Stimulated activated CD4-positive, alpha-beta T cell treated with anti-CD3 and anti-CD28 coated beads, Interleukin-15, amount 100 ng/mL, for 1 hour (primary cell): ENCODE results near the gene C9orf85.

ENCODE experiments used
- DNase-seq, 2 donors: peaks; one replicate each; pipeline ENCODE4 v3.0.0-alpha.2; 2020; ENCODE audit warnings: low read depth in 1 of 2, low spot score in 1 of 2

C9orf85 gene

DNA sequence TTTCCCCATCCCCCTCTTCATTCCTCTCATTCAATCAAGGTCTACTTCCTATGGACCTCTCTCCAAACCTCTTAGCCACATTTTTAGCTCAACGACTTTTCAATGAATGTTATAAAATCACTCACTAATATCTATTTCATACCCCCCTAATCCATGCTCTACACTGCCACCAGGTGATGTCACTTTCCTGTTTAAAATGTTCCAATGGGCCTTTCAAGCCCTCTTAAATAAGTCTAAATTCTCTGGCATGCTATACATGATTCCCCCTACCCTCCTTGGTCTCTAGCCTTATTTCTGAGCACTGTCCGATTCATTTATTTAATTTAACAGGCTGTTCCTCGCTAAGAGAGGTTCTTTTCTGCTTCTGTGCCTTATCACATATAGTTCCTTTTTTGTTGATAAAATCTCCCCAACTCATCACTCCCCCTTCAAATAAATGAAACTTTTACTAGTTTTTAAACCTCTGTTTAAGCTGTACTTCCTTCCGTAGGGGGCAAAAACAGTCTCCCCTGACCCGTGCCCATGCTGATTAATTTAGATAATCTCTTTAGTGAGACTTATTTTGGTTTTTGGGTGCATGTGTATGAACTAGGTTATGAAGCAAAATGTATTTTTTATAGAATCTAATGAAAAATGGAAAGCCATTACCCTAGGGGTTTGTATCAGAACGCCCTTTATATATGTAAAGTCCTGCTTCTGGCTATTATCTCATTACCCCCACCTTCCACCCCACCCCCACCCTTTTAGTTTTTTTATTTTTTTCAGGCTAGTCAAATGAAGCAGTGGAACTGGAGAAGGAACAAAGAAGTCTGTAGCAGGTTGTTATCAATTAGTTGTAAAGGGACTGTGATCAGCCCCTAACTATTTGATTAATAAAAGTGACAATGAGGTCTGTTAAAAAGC is 9.5 kb upstream of the C9orf85 start:
- no peak for DNase-seq

DNA sequence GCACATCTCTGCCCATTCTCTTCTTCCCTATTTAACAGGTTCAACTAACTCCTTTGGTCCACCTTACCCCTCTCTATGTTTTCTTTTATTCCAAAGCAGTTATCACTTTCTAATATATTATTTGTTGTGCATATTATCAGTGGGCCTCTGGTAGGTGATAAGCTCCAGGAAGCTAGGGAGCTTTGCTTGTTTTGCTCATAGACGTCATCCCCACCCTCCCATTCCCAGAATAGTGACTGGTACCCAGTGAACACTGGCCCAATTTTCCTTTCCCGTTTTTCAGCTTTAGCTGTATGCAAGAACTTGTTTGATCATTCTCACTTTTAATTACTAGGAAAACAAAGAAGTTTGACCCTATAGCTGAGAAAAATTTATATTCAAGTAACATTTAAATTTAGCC is 7.4 kb upstream of the C9orf85 start:
- DNase-seq = no peak

DNA sequence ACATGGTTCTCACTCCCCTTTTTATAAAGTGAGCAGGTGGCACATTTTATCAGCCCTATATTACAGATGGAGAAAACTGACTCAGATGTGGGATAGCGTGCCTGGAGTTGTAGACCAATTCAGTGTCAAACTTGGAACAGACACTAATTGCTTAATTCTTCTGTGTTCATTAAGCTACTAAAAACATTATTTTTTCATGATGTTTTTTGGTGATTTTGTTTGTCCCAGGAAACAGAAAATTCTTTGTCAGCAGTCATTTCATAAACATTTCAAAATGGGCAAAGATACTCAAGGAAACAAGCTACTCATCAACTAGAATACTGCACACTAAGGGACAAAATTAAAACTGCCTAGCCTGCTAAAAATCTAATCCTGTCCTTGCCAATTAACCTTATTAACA is 2.6 kb upstream of the C9orf85 start:
- DNase-seq = no peak

DNA sequence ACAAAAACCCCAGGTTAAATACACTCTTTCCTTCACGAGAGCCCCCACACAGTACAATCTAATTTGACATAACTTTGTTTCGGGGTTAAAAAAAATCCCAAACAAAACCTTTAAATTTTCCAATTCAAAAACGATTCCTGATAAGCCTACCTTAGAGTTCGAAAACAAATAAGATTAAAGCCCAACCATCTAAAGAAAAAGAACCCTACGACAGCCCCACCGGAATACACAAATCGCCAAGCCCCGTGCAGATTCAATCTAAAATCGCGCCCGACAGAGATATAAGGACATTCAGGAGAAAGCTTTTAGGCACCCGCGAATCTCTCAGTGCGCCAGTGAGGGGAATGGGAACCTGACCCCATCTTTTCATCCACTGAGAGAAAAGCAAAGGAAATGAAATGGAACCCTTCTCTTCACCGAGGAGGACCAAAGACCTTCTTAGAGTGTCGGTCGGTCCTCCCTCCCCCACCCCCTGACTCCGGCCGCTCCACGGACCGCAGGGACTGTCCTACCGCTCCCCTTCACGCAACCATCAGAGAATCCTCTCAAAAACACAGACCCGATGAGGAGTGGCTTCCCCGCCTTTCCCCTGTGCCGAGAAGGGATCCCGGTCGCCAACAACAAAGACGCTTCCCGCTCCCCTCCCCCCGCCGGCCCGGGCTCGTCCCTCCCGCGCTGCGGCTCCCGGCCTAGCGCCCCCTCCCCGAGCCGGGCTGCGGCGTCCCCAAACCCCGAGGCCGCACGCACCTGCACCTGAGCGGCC is 1.4 kb upstream of the C9orf85 start:
- peak in 1 of 2 donors; percentile 20 for DNase-seq

DNA sequence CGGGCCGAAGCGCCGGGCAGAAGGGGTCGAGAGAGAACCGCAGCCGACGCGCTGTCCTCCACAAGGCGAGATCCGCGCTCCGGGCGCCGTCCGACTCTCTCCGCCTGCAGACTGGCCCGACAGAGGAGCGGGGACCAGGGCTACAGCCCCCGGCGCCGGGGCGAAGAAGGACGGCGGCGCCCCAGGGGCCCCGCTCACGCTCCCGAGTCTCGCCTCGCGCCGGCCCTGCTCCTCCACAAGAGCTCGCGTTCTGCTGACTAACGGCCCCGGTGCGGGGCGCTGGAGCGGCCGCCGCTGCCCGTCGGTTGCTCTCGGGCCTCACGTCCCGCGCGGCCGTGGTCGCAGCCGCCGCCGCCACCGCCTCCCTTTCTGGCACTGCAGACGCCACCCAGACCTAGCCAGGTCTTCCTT is 784 bp upstream of the C9orf85 start:
- DNase-seq = no peak

DNA sequence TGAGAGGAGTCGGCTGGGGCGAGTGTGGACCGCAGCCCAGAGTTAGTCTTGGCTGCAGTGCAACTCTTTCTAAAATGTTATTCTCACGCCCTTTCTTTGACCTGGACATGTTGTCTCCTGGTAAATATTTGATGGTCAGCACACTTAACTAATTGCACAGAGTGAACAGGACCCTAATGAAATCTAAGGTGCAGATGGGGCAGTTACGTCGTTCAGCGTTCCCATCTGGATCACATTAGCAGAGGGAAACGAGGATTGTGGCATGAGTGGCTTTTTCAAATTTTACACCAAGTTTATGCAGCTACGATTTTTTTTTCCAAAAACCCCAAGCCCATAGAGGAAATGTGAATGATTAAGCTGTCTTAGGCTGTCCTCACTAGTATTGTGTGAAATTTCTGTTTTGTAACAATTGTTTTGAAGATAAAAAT is 483 bp downstream of the C9orf85 start:
- no peak for DNase-seq

DNA sequence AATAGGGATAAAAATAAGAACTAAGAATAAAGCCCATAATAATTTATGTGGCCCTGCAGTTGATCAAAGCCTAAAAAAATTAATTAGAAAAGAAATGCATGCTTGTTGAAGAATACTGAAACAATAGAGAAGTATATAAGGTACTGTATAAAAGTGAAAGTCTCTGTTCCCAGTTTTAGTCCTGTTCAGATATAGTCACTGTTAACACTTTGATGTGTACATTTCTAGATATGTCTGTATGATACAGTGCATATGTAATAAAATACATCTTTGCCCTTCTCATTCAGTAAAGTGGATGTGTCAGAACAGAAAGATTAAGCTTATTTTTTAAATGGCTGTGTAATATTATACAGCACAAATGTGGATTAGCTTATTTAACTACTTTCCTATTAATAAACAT is 4.1 kb downstream of the C9orf85 start:
- DNase-seq = no peak

DNA sequence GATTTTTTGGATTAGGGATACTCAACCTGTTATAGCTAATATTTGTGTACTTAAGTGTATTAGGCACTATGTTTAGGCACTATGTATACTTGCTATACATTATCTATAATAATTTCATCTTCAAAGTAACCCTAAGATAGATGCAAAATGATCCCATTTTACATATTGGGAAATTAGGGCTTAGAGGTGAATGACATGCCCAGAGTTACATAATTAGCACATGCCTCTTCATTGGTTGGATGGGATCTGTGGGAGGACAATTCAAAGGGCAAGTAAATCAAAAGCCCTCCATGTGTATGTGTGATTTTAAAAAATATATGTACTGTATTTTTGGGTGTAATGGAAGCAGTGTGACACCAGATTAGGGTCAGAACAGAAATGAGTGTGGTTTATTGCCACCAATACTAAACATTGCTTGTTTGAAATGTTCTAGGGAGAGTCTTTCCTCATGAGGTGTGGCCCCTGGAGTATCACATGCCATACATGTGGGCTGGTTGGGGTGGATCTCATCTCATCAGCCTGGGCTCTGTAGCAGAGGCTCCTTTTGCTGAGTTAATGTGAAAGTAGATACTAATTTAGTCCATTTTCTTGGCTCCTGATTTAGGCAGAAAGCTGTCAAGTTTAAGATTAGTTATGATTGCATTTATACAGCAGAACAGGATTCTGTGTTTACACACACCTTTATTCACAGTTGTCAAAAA is 5.5 kb downstream of the C9orf85 start:
- no peak for DNase-seq

DNA sequence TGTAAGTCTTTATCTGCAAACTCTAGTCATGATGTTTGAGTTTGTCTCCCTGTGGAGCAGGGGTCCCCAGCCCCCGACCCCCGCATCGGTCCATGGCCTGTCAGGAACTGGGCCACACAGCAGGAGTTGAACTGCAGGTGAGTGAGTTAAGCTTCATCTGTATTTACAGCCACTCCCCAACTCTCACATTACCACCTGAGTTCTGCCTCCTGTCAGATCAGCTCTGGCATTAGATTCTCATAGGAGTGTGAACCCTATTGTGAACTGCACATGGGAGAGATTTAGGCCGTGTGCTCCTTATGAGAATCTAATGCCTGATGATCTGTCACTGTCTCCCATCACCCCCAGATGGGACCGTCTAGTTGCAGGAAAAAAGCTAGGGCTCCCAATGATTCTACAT is 7.0 kb downstream of the C9orf85 start:
- DNase-seq = no peak

DNA sequence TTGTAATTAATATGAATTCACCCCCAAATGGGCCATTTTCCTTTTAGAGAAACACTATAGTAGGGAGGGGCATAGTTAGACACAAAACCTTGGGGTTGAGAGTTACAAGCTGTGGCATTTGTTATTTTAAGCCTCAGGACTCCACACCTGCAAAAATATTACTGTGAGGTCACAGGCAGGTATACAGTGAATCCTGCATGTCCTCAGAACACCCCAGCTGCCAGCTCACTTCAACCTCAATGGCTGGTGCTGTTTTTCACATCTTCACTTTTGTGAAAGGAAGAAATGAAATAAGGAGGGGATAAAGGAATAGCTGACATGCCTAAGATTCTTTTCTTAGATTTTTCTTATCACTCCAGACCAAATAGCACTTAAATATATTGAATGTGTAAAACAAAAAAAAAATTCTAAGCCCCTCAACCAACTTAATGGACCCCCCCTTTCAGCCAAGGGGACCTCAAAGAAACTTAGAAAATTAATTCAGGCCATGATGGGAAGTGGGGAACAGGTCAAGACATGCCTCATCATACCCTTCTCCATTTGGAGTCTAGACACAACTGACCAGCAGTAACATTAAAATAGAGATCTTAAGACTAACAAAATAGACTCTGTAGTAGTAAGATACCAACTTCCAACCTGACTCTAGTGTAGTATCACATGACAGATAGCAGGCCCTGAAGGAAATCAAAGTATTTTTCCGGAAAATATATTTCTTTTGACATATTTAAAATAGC is 9.2 kb downstream of the C9orf85 start:
- DNase-seq = no peak

DNA sequence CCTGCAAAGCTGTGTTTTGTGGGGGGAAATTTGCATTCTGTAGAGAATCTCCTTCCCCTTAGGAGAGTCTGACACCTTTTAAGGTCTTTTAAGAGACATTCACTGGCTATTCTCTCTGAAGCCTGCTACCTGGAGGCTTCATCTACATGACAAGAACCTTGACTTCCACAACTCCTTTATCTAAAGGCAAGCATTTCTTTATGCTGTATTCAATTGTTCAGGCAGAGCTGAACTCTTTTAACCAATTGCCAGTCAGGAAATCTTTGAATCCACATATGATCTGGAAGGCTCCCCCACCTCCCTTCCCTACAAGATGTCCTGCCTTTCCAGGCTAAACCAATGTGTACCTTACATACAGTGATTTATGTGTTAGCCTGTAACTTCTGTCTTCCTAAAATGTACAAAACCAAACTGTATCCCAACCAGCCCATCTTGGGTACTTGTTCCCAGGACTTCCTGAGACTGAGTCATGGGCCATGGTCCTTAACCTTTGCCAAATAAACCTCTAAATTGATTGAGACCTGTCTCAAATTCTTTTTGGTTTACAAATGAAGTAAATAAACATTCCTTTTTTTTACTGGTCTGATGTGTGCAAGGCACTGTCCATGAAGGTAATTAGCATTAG is 9.9 kb downstream of the C9orf85 start:
- no peak for DNase-seq

DNA sequence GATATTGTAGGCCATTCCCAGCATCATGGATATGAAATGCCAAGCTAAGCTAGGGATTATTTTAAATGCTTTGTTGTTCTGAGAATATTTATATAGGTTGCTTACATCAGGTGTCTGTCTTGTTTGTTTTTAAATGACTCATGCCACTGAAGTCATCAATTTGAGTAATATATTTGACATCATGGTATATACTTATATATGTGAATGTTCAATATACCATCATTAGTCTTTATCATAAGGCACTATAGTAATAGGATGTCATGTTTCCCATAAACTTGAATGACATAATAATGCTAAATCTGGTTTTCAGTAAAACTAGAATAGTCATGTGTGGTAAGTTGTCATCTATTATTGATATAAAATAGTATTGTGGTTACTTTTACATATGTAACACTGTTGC is 13.1 kb downstream of the C9orf85 start:
- no peak for DNase-seq

DNA sequence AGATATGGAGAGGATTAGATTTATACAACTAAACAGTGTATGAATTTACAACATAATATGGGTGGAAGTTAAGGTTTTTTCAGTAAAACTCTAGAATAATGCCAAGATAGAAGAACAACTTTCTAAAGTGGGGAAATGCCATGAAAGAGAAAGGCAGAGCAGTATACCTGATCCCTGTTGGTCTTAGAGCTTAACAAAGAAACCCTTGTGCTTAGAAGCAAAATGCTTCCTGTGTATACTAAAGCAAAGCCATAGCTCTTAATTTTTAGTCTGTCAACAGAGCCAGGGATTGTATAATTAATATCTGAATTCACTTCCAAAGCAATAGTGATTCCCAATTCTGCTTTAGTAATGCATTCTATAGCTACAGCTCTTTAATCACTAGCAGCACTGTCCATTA is 14.4 kb downstream of the C9orf85 start:
- DNase-seq = no peak

DNA sequence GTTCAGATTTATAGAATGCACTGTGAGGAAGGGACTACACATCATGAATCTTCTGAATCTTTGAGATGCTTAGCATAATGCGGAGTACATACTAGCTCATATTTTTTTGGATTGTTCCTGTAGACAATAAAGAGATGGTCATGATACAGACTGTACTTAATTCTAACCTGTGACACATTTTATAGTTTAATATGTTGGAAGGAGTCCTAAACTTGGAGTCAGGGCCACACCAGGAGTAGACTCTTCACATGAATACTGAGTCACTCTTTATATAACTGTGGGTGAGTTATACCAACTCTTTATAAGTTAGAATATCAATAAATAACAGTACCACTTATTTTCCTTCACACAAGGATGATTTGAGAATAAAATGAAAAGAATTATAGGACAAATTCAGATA is 16.9 kb downstream of the C9orf85 start:
- no peak for DNase-seq

DNA sequence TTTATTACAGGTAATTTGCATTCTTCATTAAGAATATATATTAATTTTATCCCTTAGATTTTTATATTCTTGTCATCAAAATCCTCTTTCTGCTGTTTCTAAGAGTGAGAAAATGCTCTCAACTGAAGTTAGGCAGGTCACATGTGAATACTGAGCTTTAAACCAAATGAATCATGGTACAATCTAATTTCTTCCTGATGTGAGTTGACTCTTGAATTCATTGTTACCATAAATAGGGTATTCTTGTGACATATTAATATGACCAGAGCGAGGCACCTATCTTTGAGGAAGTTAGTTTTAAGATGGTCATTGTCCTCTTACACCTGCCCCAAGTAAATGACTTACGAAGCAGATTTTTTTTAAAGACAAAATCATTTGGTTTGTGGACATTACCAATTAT is 17.4 kb downstream of the C9orf85 start:
- DNase-seq = no peak

DNA sequence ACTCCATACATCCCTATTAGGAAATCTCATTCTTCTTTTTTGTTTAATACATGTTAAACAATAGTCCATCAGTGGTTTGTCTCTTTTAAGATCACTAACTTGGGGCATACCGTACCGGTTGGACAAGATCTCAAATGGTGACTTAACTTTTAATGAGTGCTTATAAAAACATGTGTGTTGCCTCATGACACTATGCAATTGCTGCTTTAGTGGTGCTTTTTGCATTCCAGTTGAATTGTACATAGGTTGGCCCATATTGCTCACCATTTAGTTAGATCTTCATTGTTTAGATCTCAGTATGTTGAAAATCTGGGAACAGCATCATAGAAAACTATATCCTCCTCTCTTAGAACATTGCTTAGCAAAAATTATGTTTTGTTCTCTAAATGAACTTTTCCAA is 17.8 kb downstream of the C9orf85 start:
- no peak for DNase-seq

DNA sequence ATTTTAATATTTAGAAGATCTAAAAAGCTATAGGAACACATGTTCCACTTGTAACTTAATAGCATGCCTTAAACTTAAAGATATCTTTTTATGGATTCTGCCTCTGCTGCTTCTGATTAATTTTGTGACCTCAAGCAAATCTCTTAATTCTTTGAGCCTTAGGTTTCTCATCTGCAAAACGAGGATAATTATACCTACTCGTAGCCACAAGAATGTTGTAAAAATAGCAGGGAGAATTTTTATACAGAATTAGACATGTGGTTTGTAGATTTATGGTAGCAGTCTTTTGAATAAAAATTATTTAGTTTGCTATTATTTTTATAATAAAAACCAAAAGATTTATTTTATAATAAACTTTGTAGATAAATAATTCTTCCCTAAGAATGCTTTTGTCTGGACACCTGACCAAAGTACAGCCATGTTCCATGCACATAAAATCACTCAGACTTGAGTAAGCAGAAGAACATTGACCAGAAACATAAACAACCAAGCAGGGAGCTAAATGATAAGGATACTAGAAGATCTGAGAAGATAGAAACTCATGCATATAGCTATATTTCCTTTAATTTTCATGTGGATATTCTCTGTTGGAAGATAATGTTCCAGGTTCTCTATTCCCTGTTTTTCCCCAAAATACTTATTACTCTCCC is 18.5 kb downstream of the C9orf85 start:
- DNase-seq = no peak

DNA sequence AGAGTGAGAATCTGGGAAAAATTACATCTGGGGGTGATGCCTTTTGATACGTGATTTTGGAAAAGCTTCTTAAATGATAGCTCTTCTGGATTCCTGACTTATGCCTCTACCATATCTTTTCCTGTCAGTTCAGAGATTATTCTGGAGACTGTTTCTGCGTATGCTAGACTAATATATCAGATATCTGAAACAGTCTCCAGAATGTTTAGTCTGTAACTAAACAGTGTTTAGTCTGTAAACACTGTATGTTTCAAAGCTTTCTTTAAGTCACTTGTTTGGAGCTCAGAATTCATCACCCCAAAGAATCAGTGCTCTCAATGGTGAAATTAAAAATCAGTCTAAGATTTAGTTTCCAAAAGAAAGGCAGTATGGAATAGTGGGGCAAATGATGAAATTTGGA is 19.7 kb downstream of the C9orf85 start:
- DNase-seq = no peak

DNA sequence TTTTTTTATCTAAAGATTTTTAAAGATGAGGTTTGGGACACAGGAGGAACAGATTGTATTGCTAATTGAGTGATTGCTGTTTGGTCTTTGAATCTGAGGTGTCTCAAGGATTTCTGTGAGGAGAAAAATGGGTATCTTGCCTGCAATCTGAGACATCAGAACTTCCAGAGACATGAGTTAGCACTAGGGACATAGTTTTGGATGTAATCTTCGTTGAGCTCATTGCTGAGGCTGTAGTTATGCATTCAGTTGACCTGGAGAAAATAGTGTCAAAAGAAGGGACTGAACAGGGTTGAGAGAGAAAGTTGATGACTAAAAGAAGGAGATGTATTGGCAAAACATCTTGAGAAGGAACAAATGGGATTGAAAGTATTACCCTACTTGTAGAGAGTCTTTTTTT is 24.6 kb downstream of the C9orf85 start:
- DNase-seq = no peak

DNA sequence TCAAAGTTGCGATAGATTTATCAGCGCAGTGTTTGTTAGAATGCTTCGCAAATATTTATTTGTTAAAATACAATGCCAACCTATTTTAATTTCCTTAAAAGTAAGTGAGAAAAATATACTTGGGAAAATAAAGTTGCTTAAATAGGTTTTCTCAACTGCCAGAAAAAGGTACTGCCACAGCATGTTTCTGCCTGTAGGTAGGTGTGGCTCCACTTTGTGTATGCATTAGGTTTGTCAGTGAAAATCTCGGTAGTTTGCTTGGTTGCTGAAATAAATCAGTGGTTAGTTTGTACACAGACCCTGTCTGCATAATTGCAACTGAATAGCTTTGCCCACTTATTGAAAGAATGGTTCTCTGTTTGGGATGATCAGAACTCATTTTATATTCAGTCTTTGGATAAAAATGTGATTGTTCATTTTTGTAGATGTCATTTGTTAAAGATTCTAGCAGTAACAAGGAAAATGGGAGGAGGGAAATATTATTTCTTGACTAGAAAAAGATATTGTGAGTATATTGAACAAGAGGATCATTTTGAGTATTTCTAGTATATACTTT is 25.7 kb downstream of the C9orf85 start:
- no peak for DNase-seq
